Dedifferentiated amniotic fluid mesenchymal stem cell (primary cell): Measurements from ENCODE around the gene CNTN6.

Experiments used
- DNase-seq: peaks from one replicate; pipeline ENCODE4 v3.0.0-alpha.2; 2016; ENCODE audit errors: extremely low spot score

CNTN6 gene

GRCh38 chr3:1172644-1173043 is 79.8 kb downstream of the CNTN6 start:
- DNase-seq: no peak

GRCh38 chr3:1179146-1179545 is 86.3 kb downstream of the CNTN6 start:
- no peak for DNase-seq

- no peak for DNase-seq
Observed at GRCh38 chr3:1183320-1184048, 90.7 kb downstream of the CNTN6 start.

- no peak for DNase-seq
Observed at GRCh38 chr3:1190569-1190968, 97.7 kb downstream of the CNTN6 start.

- DNase-seq: no peak
Observed at GRCh38 chr3:1191026-1191425, 98.2 kb downstream of the CNTN6 start.

GRCh38 chr3:1195947-1196346 is 103.1 kb downstream of the CNTN6 start:
- DNase-seq: no peak

- DNase-seq: no peak
Observed at GRCh38 chr3:1197051-1197450, 104.2 kb downstream of the CNTN6 start.

GRCh38 chr3:1200371-1200770 is 107.5 kb downstream of the CNTN6 start:
- no peak for DNase-seq

- no peak for DNase-seq
Observed at GRCh38 chr3:1207904-1208303, 115.1 kb downstream of the CNTN6 start.

- no peak for DNase-seq
Observed at GRCh38 chr3:1214933-1215332, 122.1 kb downstream of the CNTN6 start.

GRCh38 chr3:1216856-1217255 is 124.0 kb downstream of the CNTN6 start:
- DNase-seq: no peak

- no peak for DNase-seq
Observed at GRCh38 chr3:1227111-1227510, 134.3 kb downstream of the CNTN6 start.

GRCh38 chr3:1228289-1228688 is 135.5 kb downstream of the CNTN6 start:
- no peak for DNase-seq

- no peak for DNase-seq
Observed at GRCh38 chr3:1230920-1231319, 138.1 kb downstream of the CNTN6 start.

- no peak for DNase-seq
Observed at GRCh38 chr3:1232276-1232675, 139.5 kb downstream of the CNTN6 start.

- DNase-seq: no peak
Observed at GRCh38 chr3:1235526-1236120, 142.8 kb downstream of the CNTN6 start.

GRCh38 chr3:1251282-1252060 is 158.6 kb downstream of the CNTN6 start:
- DNase-seq: no peak

GRCh38 chr3:1252061-1252430 is 159.2 kb downstream of the CNTN6 start:
- DNase-seq: no peak

- DNase-seq: no peak
Observed at GRCh38 chr3:1262246-1262645, 169.4 kb downstream of the CNTN6 start.

- DNase-seq: no peak
Observed at GRCh38 chr3:1263121-1263520, 170.3 kb downstream of the CNTN6 start.

GRCh38 chr3:1269808-1270207 is 177.0 kb downstream of the CNTN6 start:
- DNase-seq: no peak

GRCh38 chr3:1272546-1273265 is 179.9 kb downstream of the CNTN6 start:
- DNase-seq: no peak
